DOHH2 (cell line): ENCODE results near the gene ARL15.

Experiments used
- H3F3A ChIP-seq: fragments of 200-600 bp; sonication (generic), shearing (Covaris generic); 2 replicates; pipeline ENCODE4 v1.6.0; 2016; ENCODE audit warnings: antibody characterized with exemption, mild to moderate bottlenecking; ENCODE audit not compliant: control insufficient read depth, insufficient read depth
- H3K27ac ChIP-seq: fragments of 200-600 bp; sonication (generic); 2 replicates; pipeline ENCODE4 v1.5.1; 2014; ENCODE audit warnings: low read depth, mild to moderate bottlenecking, low read length, moderate library complexity
- H3K27me3 ChIP-seq: fragments of 200-600 bp; sonication (generic); 2 replicates; pipeline ENCODE4 v1.6.1; 2014; ENCODE audit warnings: mild to moderate bottlenecking, low read length, mixed read lengths; ENCODE audit not compliant: control insufficient read depth
- H3K36me3 ChIP-seq: fragments of 200-600 bp; sonication (generic); 2 replicates; pipeline ENCODE4 v1.6.1; 2014; ENCODE audit warnings: mild to moderate bottlenecking, low read length, moderate library complexity, mixed read lengths; ENCODE audit not compliant: control insufficient read depth
- H3K4me1 ChIP-seq: fragments of 200-600 bp; sonication (generic); 2 replicates; pipeline ENCODE4 v1.6.1; 2014; ENCODE audit warnings: mild to moderate bottlenecking, low read length, mixed read lengths; ENCODE audit not compliant: control insufficient read depth
- H3K4me2 ChIP-seq: fragments of 200-600 bp; sonication (generic); 2 replicates; pipeline ENCODE4 v1.6.0; 2014; ENCODE audit warnings: mild to moderate bottlenecking, low read length, moderate library complexity
- H3K4me3 ChIP-seq: fragments of 200-600 bp; sonication (generic); 2 replicates; pipeline ENCODE4 v1.5.1; 2014; ENCODE audit warnings: mild to moderate bottlenecking, low read length, mixed read lengths
- H3K79me2 ChIP-seq: fragments of 200-600 bp; sonication (generic); 2 replicates; pipeline ENCODE4 v1.6.1; 2014; ENCODE audit warnings: mild to moderate bottlenecking, low read length, mixed read lengths; ENCODE audit not compliant: control insufficient read depth
- H3K9me2 ChIP-seq: fragments of 200-600 bp; sonication (generic); replicated peaks from 2 replicates; pipeline ENCODE4 v1.6.1; 2014; ENCODE audit warnings: mild to moderate bottlenecking, low read length, mixed read lengths; ENCODE audit not compliant: control insufficient read depth
- H3K9me3 ChIP-seq: fragments of 200-600 bp; sonication (generic); 2 replicates; pipeline ENCODE4 v1.6.1; 2014; ENCODE audit warnings: antibody characterized with exemption, low read length, mixed read lengths; ENCODE audit not compliant: control insufficient read depth, insufficient read depth
- H4K20me1 ChIP-seq: fragments of 200-600 bp; sonication (generic); 2 replicates; pipeline ENCODE4 v1.6.0; 2014; ENCODE audit warnings: low read depth, mild to moderate bottlenecking, antibody characterized with exemption, low read length, moderate library complexity; ENCODE audit not compliant: control insufficient read depth, insufficient read depth
- CTCF ChIP-seq: fragments of 200-600 bp; sonication (generic); IDR thresholded peaks from one replicate; pipeline ENCODE4 v1.5.1; 2014; ENCODE audit warnings: antibody characterized with exemption, mild to moderate bottlenecking, low read depth, low read length; ENCODE audit not compliant: poor library complexity, severe bottlenecking
- EZH2phosphoT487 ChIP-seq: fragments of 200-600 bp; sonication (generic); IDR thresholded peaks from 2 replicates; pipeline ENCODE4 v1.6.1; 2017; ENCODE audit warnings: borderline replicate concordance, mild to moderate bottlenecking, antibody characterized with exemption, low read length, moderate library complexity, mixed read lengths

The ARL15 gene

GRCh38 chr5:53882006-53882675 is 428.2 kb downstream of the ARL15 start:
- Histone ChIP-seq H3K27me3 (no peaks in the 10 kb centered on the region), H3K9me2 (no peaks in the 10 kb centered on the region), H3K27ac (no peak overlapping the region), H3K4me1 (no peaks in the 10 kb centered on the region), H3K79me2 (no peaks in the 10 kb centered on the region), H3K36me3 (no peaks in the 10 kb centered on the region), H3F3A (no peaks in the 10 kb centered on the region), H3K9me3 (no peaks in the 10 kb centered on the region), H3K4me2 (no peak overlapping the region), H3K4me3 (no peak overlapping the region), H4K20me1 (no peaks in the 10 kb centered on the region)
- TF ChIP-seq CTCF (no peak), EZH2phosphoT487 (no peak)

GRCh38 chr5:53879708-53880323 is 430.6 kb downstream of the ARL15 start:
- no peaks in the 10 kb centered on the region for H3F3A ChIP-seq
- H3K4me1 ChIP-seq, result no peaks in the 10 kb centered on the region
- H3K4me3 ChIP-seq, result no peak overlapping the region
- no peaks in the 10 kb centered on the region for H3K79me2 ChIP-seq
- TF ChIP-seq CTCF (no peak), EZH2phosphoT487 (no peak)
- H3K4me2 ChIP-seq, result no peak overlapping the region
- no peaks in the 10 kb centered on the region for H3K9me3 ChIP-seq
- H4K20me1 ChIP-seq, result no peaks in the 10 kb centered on the region
- no peaks in the 10 kb centered on the region for H3K36me3 ChIP-seq
- H3K27ac ChIP-seq, result no peak overlapping the region
- H3K27me3 ChIP-seq, result no peaks in the 10 kb centered on the region
- H3K9me2 ChIP-seq, result no peaks in the 10 kb centered on the region

GRCh38 chr5:53878015-53878414 is 432.4 kb downstream of the ARL15 start:
- TF ChIP-seq EZH2phosphoT487, result no peak
- TF ChIP-seq CTCF, result no peak
- H3K27me3 ChIP-seq, result no peaks in the 10 kb centered on the region
- no peaks in the 10 kb centered on the region for H3K9me2 ChIP-seq
- H3K9me3 ChIP-seq, result no peaks in the 10 kb centered on the region
- no peaks in the 10 kb centered on the region for H3K36me3 ChIP-seq
- H3F3A ChIP-seq, result no peaks in the 10 kb centered on the region
- H3K79me2 ChIP-seq, result no peaks in the 10 kb centered on the region
- no peak overlapping the region for H3K27ac ChIP-seq
- H3K4me3 ChIP-seq, result no peak overlapping the region
- H3K4me1 ChIP-seq, result no peaks in the 10 kb centered on the region
- no peaks in the 10 kb centered on the region for H4K20me1 ChIP-seq
- H3K4me2 ChIP-seq, result no peak overlapping the region
